Measurements from ENCODE around the gene TRIM17. TPM values are rescaled to one million over a fixed set of nuclear protein-coding genes. Genes with fewer than 3 reads are reported as not detected.

Gene TRIM17
- not detected in 5 replicates for total RNA-seq (2022; extraction: Qiagen RNA extraction)

GRCh38 chr1:228416217-228416933, at the start of gene TRIM17:
TRIM17 (minus strand) TSS chr1:228416861; CDS start chr1:228415072, 1,789 bp downstream.

Other genes with a start within 250 kb of the TRIM17 start
- gene OBSCN, start 208.8 kb downstream of the TRIM17 start, total RNA-seq (2022; extraction: Qiagen RNA extraction) = 4.1 to 5.3 TPM (median 4.6 TPM) in 5 replicates
- 27.9 to 34.8 TPM (median 32.7 TPM) in 5 replicates for gene TRIM11, start 10.0 kb downstream of the TRIM17 start, total RNA-seq (2022; extraction: Qiagen RNA extraction)
- gene RNF187, start 70.5 kb upstream of the TRIM17 start, total RNA-seq (2022; extraction: Qiagen RNA extraction) = 61.0 to 82.7 TPM (median 82.3 TPM) in 5 replicates